K562 (cell line): Measurements from ENCODE around the gene FANCD2. TPM values are rescaled to one million over a fixed set of nuclear protein-coding genes. Genes with fewer than 3 reads are reported as not detected.

Experiments used
- CEBPG ChIP-seq, 3 experiments: fragments of 200-800 bp in 1 of 3; sonication (Bioruptor generic) in 1 of 3; sonication (generic) in 1 of 3; formaldehyde crosslinking in 1 of 3; IDR thresholded peaks in 2 of 3; conservative IDR thresholded peaks in 1 of 3; 2 replicates each; pipeline versions ENCODE4 v1.6.1 to v1.8.0; 2016 to 2022; ENCODE audit warnings: missing compliant biosample characterization in 2 of 3, missing genetic modification characterization in 2 of 3, mild to moderate bottlenecking in 1 of 3, missing genetic modification reagents in 1 of 3
- CHD4 ChIP-seq: fragments of 200-600 bp; sonication (generic); IDR thresholded peaks from 3 replicates; pipeline ENCODE4 v1.6.1; 2012; ENCODE audit warnings: low read depth, mild to moderate bottlenecking, mixed read lengths, low read length, inconsistent platforms; ENCODE audit not compliant: insufficient read depth, insufficient replicate concordance, poor library complexity, severe bottlenecking
- CREBBP ChIP-seq: IDR thresholded peaks from one replicate; pipeline ENCODE4 v1.6.1; 2012; ENCODE audit warnings: low read depth, mild to moderate bottlenecking, control low read depth, inconsistent platforms, low read length
- MXI1 ChIP-seq: IDR thresholded peaks from 2 replicates; pipeline ENCODE4 v1.6.1; 2011; ENCODE audit warnings: low read depth, mild to moderate bottlenecking, improper control_type of control experiment, low read length
- MYNN ChIP-seq, 2 experiments: sonication (generic); formaldehyde crosslinking in 1 of 2; IDR thresholded peaks; 2 replicates each; pipeline versions ENCODE4 v1.5.0 to v1.6.1; 2016 to 2020; ENCODE audit warnings: antibody characterized with exemption in 1 of 2, missing genetic modification reagents in 1 of 2
- NCOA2 ChIP-seq, 2 experiments: fragments of 450-650 bp; IDR thresholded peaks; 2 replicates each; pipeline ENCODE4 v1.6.1; 2018; ENCODE audit warnings: mild to moderate bottlenecking in 2 of 2, moderate library complexity in 1 of 2; ENCODE audit not compliant: partially characterized antibody in 2 of 2
- NR2C1 ChIP-seq, 2 experiments: fragments of 450-650 bp; IDR thresholded peaks; 2 replicates each; pipeline ENCODE4 v1.6.1; 2017; ENCODE audit warnings: mild to moderate bottlenecking in 2 of 2, antibody characterized with exemption in 1 of 2, inconsistent platforms in 1 of 2, missing compliant biosample characterization in 1 of 2, missing genetic modification characterization in 1 of 2
- PHTF2 ChIP-seq: fragments of 250-450 bp; sonication (Bioruptor Pico); IDR thresholded peaks from 2 replicates; pipeline ENCODE4 v1.5.0; 2021; ENCODE audit warnings: mild to moderate bottlenecking
- POLR2AphosphoS5 ChIP-seq: IDR thresholded peaks from 2 replicates; pipeline ENCODE4 v1.6.1; 2011; ENCODE audit warnings: mild to moderate bottlenecking, low read depth, low read length, moderate library complexity; ENCODE audit not compliant: control insufficient read depth, insufficient read depth
- PREB ChIP-seq: sonication (generic); formaldehyde crosslinking; IDR thresholded peaks from 2 replicates; pipeline ENCODE4 v1.8.1; 2023; ENCODE audit warnings: mild to moderate bottlenecking, missing genetic modification reagents
- RBM25 ChIP-seq: fragments of 200-400 bp; formaldehyde crosslinking; IDR thresholded peaks from 2 replicates; pipeline ENCODE4 v1.6.1; 2018; ENCODE audit warnings: low read length, low read depth, moderate library complexity; ENCODE audit not compliant: severe bottlenecking
- U2AF1 ChIP-seq: fragments of 200-400 bp; formaldehyde crosslinking; optimal IDR thresholded peaks from 2 replicates; pipeline ENCODE3; 2017; ENCODE audit warnings: mild to moderate bottlenecking, low read depth, low read length, moderate library complexity
- ZFP30 ChIP-seq: fragments of 250-450 bp; sonication (Bioruptor Pico); IDR thresholded peaks from 2 replicates; pipeline ENCODE4 v1.8.0; 2022; ENCODE audit warnings: moderate library complexity, mild to moderate bottlenecking, inconsistent platforms, borderline replicate concordance
- ZNF263 ChIP-seq: sonication (generic); formaldehyde crosslinking; IDR thresholded peaks from 2 replicates; pipeline ENCODE4 v1.8.0; 2022; ENCODE audit warnings: mild to moderate bottlenecking, missing genetic modification reagents, borderline replicate concordance
- polyA plus RNA-seq, 8 experiments: library from polyadenylated mRNA; depleted of rRNA in 4 of 8; stranded (reverse) in 5 of 8; unstranded in 3 of 8; fragments of >200 nt; fragmentation: Nextera tagmentation in 2 of 8; fragmentation: Illumina TruSeq in 1 of 8; extraction: Ambion mirVana in 2 of 8; extraction: Trizol in 1 of 8; gene quantifications; 2 replicates each; pipeline versions ENCODE4 v1.2.1 to v1.2.3, GENCODE V29; 2011 to 2014; ENCODE audit warnings: inconsistent platforms in 1 of 8, missing spikeins in 1 of 8
- total RNA-seq, 7 experiments: library from RNA; depleted of rRNA in 6 of 7; stranded (reverse); fragments of >200 nt in 6 of 7; fragmentation: Illumina TruSeq in 2 of 7; extraction: Trizol in 2 of 7; gene quantifications; 2 replicates each; pipeline versions ENCODE4 v1.2.1 to v1.2.3, GENCODE V29; 2011 to 2021; ENCODE audit warnings: low replicate concordance in 1 of 7
- TF ChIP-seq, protein P1 (sequence below): fragments of 250-450 bp; sonication (Bioruptor Pico); IDR thresholded peaks from 2 replicates; pipeline ENCODE4 v1.5.0; 2020; ENCODE audit warnings: mild to moderate bottlenecking
- TF ChIP-seq, protein P2 (sequence below), 2 experiments: IDR thresholded peaks; 2 replicates each; pipeline ENCODE4 v1.6.1; 2011; ENCODE audit warnings: borderline replicate concordance in 1 of 2, control low read depth in 1 of 2, low read depth in 1 of 2, low read length in 1 of 2, mild to moderate bottlenecking in 1 of 2, mixed read lengths in 1 of 2, moderate library complexity in 1 of 2; ENCODE audit not compliant: insufficient read depth in 1 of 2, insufficient read length in 1 of 2, poor library complexity in 1 of 2, severe bottlenecking in 1 of 2; ENCODE audit errors: extremely low read depth in 1 of 2
- TF ChIP-seq, protein P3 (sequence below), 2 experiments: fragments of 450-650 bp in 1 of 2; IDR thresholded peaks; 2 replicates each; pipeline ENCODE4 v1.6.1; 2011 to 2017; ENCODE audit warnings: low read depth in 2 of 2, antibody characterized with exemption in 1 of 2, borderline replicate concordance in 1 of 2, low read length in 1 of 2, mild to moderate bottlenecking in 1 of 2, mixed read lengths in 1 of 2; ENCODE audit not compliant: control insufficient read depth in 1 of 2

The FANCD2 gene
- total and polyA plus RNA-seq, 9 of the 15 experiments (the other 6 are each of a cell fraction or from before 2014, with no cell fraction given): 59.4 to 137 (median 96.1) TPM

DNA sequence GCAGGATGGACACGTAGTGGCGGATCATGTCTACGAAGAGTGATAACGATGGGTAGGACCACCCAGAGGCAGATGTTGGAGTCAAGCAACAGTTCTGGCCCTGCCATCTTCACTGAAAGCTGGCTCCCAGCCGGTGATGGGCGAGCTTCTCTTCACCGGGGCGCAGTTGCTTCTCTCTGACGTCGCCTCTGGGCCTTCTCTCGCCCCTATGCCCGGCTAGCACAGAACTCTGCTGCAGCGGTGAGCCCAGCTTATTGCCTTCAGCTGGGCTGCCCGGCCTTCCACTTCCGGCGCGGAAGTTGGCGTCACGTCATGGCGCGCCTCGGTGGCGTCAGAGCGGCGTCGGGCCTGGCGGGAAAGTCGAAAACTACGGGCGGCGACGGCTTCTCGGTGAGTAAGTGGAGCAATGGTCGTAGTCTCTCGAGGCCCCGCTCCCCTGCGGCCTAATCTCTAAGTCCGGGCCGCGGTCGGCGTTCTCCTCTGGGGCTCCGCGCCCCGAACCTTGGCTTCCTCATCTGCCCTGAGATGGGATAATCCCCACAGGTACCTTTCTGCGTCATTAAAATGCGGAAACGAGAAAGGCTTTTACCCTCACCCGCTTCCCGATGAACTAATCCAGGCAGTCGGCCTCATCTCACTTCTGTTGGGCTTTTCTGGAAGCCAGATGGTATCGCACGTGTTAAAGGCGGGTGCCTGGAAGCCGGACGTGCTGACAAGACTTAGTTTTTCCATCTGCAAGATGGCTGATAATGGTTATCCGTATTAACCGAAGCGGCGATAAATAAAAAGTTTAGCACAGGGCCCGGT is at the start of gene FANCD2 (continued):
- TF ChIP-seq PREB (CRISPR knock-in tag) (no peak), ZFP30 (CRISPR knock-in tag) (no peak), CHD4 (no peak), ZNF263 (CRISPR knock-in tag) (peak; percentile 77), U2AF1 (no peak), CEBPG (CRISPR knock-in tag; IDR thresholded peaks at IDR 0.05) (no peak), CEBPG (tag; conservative IDR thresholded peaks at IDR 0.05 in 1 of 2, IDR thresholded peaks at IDR 0.05 in 1 of 2) (no peak), CREBBP (no peak), RBM25 (no peak), NR2C1 (IDR thresholded peaks at IDR 0.05) (no peak), NR2C1 (tag; IDR thresholded peaks at IDR 0.05) (peak; percentile 57), POLR2AphosphoS5 (peak; percentile 82), NCOA2 (IDR thresholded peaks at IDR 0.05; ENCODE audit: partially characterized antibody in 2 of 2) (no peak), MYNN (IDR thresholded peaks at IDR 0.05) (no peak; the same call in 1 of the 2 replicates), MYNN (CRISPR knock-in tag; IDR thresholded peaks at IDR 0.05) (no peak), MXI1 (peak; percentile 77), PHTF2 (CRISPR knock-in tag) (no peak)
- TF ChIP-seq, protein P1, sequence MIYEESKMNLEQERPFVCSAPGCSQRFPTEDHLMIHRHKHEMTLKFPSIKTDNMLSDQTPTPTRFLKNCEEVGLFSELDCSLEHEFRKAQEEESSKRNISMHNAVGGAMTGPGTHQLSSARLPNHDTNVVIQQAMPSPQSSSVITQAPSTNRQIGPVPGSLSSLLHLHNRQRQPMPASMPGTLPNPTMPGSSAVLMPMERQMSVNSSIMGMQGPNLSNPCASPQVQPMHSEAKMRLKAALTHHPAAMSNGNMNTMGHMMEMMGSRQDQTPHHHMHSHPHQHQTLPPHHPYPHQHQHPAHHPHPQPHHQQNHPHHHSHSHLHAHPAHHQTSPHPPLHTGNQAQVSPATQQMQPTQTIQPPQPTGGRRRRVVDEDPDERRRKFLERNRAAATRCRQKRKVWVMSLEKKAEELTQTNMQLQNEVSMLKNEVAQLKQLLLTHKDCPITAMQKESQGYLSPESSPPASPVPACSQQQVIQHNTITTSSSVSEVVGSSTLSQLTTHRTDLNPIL (CRISPR knock-in tag): no peak
- TF ChIP-seq, protein P2, sequence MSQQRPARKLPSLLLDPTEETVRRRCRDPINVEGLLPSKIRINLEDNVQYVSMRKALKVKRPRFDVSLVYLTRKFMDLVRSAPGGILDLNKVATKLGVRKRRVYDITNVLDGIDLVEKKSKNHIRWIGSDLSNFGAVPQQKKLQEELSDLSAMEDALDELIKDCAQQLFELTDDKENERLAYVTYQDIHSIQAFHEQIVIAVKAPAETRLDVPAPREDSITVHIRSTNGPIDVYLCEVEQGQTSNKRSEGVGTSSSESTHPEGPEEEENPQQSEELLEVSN (IDR thresholded peaks at IDR 0.05; ENCODE audit: borderline replicate concordance in 1 of 2, extremely low read depth in 1 of 2, insufficient read depth in 1 of 2, insufficient read length in 1 of 2, low read depth in 1 of 2, low read length in 1 of 2, poor library complexity in 1 of 2, severe bottlenecking in 1 of 2): peak; percentile 99 to 100
- TF ChIP-seq, protein P3, sequence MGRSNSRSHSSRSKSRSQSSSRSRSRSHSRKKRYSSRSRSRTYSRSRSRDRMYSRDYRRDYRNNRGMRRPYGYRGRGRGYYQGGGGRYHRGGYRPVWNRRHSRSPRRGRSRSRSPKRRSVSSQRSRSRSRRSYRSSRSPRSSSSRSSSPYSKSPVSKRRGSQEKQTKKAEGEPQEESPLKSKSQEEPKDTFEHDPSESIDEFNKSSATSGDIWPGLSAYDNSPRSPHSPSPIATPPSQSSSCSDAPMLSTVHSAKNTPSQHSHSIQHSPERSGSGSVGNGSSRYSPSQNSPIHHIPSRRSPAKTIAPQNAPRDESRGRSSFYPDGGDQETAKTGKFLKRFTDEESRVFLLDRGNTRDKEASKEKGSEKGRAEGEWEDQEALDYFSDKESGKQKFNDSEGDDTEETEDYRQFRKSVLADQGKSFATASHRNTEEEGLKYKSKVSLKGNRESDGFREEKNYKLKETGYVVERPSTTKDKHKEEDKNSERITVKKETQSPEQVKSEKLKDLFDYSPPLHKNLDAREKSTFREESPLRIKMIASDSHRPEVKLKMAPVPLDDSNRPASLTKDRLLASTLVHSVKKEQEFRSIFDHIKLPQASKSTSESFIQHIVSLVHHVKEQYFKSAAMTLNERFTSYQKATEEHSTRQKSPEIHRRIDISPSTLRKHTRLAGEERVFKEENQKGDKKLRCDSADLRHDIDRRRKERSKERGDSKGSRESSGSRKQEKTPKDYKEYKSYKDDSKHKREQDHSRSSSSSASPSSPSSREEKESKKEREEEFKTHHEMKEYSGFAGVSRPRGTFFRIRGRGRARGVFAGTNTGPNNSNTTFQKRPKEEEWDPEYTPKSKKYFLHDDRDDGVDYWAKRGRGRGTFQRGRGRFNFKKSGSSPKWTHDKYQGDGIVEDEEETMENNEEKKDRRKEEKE (IDR thresholded peaks at IDR 0.05; ENCODE audit: borderline replicate concordance in 1 of 2, control insufficient read depth in 1 of 2, low read depth in 2 of 2, low read length in 1 of 2): no peak
